ENCODE data around the gene HTRA1.

The HTRA1 gene

DNA sequence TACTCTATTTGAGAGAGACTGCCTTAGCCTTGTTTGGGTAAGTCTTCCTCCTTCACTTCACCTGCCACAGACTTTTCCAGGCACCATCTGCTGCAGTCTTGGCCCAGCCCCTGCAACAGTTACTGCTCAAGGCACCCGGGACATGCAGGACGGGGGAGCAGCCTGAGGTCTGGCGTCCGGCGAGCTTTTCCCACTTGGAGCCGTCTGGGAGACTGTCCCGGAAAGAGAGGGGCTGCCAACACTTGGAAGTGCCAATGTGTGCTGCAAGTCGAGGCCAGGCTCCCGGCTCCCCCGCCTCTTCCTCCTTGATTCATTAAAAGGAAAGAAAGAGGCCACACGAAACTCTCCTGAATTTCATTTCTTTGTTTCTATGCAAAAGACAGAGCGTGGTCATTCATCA, 13.7 kb downstream of the HTRA1 start:
- no peak for DNase-seq

DNA sequence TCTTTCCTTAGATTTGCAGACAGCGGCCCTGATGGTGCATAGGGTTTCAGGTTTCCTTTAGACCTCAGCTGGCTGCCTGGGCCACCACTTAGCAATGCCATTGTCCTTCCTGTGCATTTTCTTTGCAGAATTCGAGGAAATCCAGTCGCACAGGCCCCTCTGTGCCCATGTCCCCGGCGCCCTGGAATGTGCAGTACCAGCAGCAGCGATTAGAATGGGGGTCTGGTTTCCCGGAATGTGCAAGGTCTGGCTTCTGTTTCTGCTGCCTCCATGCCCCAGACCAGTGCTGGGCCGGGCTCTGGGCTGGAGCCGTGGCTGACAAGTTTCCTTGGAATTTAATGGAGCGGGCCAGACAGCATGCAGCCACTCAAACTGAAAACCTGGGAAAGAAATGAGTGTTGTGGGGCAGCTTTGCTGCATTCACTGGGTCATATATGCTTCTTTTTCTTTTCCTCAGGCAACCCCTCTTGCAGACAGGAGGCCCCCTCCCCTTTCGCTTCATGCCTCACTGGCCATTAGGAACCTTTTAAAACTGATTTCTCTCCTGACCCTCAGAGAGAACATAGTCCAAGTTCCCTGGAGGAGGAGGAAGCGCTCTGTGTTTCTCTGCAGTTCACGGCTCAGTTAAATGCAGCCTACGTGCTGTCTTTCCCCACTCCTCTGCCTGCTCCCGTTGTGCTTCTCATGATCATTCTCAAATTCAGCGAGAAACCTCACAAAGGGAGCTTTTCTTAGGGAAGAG, 14.4 kb downstream of the HTRA1 start:
- no peak for DNase-seq

- no peak for DNase-seq
Measured at GRCh38 chr10:122476333-122476695, 15.0 kb downstream of the HTRA1 start.

DNA sequence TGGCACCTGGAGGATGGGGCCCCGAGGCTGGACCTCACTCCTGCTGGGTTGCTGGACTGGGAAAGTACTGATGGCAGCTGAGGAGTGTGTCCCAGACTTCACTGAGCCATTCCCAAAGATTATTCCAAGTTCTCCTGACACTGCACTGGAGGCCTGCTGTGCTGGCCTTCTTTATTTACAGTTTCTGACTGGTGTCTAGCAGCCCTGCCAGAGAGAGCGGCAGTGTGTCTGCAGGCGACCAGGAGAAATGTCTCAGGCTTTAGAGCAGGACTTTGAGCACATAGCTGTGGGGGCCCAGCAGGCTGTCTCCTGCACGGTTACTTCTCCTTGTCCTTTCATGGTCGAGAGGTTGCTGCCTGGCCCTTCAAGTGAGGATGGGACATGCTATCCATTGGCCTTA, 16.1 kb downstream of the HTRA1 start:
- DNase-seq, result no peak

DNA sequence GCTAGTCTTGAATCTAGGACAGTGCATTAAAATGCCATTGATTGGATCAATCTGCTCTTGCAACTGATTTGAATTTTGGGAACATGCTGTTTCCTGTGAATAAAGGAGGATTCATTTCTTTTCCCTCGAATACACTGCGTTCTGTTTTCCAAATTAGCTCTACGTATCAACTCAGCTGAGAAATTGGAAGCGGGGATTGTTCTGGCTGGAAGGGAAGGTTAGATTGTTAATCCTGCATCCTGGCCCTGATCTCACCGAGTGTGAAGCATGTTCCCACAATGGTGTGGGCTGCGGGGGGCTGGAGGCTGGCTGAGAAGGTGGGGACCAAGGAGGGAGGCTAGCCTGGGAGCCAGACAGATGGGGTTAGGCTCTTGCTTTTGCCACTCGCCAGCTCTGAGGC, 17.6 kb downstream of the HTRA1 start:
- DNase-seq, result no peak

DNA sequence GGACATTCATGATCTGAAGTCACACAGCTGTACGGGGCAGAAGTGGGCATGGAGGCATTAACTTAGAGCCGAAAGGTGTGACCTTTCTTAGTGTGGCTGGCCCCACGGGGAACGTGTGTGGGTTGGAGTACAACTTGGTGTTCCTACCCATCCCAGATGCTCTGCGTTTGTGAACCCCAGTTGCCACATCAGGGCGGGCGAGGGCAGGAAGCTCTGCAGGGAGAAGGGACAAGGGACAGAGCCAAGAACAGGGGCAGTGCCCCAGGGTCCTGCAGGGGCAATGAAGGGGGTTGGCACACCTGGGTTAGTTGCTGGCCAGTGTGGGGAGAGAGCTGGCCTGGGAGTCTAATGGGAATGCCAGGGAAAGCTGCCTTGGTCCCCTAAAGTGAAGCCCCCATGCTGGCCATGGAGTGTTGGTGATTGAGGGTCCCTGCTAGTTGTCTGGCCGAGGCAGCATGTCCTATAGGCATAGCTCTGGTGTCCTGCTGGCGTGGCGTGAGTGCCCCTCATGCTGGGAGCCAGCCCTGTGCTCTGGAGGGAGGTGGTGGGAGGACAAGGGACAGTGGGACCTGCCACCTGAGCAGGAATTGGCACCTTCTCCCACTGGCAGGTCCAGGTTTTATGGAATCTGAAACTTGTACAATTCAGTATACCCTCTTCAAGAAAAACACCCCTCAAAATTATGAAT, 18.9 kb downstream of the HTRA1 start:
- DNase-seq, result no peak

- DNase-seq, result no peak
Measured at GRCh38 chr10:122481296-122482056, 20.1 kb downstream of the HTRA1 start.

DNA sequence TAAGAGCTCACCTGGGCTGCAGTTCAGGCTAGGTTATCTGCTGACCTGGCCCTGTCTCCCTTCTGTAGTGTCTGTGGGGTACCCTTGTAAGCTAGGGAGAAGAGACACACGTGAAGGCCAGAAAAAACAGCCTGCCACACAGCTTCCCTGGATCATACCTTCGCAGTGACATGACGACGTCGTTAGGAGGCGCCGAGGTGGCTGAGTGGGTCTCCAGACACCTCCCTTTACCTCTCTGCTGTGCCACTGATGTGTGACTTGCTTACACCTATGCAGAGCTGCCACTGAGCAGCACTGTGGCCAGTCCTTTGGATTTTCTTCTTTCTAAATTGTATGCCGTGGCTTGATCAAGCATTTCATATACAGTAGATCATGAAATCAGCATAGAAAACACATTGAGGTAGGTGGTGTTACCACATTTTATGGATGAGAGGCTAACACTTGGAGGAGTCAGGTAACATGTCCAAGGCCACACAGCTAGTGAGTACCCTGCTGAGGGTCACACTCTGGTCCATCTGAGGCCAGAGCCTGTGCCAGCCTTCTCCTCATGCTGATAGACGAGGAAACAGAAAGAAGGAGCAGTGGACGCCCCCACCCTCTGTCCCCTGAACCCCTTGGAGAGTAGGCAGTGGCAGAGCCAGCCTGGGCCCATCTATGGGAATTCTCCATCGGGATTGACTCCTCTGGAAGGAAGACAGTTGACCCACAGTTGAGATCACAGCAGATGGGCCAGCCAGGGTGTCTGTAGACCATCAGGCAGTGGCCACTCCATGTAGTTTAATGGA, 23.1 kb downstream of the HTRA1 start:
- no peak for DNase-seq

GRCh38 chr10:122485670-122486069, 24.3 kb downstream of the HTRA1 start:
- DNase-seq, result no peak

- DNase-seq, result no peak
Measured at GRCh38 chr10:122486406-122487080, 25.2 kb downstream of the HTRA1 start.

DNA sequence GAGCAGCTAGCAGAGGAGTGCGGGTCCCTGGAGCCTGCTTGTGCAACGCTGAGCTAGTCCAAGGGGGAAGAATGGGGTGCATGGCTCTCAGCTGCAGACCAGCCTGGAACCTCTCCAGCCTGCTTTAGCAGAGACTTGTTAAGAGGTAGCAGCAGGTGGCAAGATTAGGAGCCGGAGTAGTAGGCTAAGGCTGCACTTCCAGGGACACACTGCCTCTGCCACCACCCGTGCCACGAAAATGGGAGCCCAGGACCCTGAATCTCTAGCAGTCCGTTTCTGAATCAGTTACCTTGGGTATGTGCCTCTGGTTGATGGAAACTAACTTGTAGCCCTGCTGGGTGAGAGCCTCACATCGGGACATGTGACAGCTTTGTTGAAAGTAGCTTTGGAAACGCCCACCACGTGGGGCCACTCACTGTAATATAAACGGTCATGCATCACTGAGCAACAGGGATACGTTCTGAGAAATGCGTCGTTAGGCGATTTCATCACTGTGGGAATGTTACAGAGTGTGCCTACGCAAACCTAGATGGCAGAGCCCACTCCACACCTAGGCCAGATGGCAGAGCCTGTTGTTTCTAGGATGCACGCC, 25.9 kb downstream of the HTRA1 start:
- no peak for DNase-seq

DNA sequence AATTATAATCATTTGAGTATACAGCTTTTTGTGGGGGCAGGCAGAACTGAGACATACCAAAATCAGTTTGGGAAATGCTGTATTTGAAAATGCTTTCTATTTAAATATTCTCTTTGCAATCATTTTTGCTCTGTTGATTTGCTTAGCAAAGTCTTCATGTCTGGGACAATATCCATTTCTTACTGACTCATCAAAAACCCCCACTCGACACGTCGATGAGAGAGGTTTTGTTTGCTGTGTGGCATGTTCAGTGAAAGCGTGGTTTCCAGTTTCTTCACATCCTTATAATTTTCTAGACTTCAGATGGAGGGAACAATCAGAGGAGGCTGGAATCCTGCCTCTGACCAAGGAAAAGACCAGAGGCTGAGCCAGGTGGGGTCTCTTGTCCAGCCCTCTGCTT, 28.9 kb downstream of the HTRA1 start:
- DNase-seq, result no peak

DNA sequence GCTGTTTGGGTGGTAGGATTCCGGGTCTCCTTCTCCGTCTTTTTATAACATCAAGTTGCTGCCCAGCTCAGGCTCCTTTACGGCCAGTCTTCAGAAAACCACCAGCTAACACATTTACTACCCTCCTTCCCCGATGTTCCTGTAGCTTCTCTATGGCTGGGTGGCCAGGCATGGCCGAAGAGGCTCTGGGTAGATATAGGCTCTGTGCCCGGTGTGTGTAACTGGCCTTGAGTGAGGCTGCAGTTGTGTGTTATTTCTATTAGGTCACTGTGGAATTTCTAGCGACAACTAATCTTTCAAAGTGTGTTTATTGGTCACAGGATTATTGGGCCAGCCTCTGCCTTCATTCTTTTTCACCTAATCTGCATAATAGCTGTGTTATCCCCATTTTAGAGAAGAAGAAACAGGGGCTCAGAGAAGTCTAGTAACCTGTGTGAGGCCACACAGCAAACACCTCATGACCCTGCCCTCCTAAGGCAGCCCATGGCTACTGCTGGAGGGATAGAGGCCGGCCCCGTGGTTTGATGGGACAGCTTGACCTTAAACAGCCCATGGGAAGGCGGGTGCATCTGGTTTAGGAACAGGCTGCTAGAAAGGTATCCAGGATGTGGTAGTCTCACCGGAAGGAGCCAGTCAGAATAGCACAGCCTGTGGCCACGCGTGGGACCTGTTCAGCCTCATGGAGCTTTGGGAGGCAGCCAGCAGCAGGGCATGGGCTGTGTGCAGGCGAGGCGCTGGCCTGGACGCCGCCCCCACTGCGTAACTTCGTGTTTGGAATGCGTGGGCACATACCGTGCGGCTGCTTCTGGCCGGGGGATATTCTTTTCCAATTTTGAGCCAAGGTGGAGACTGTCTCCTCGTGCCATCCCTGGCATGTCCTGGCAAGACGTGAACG, 29.7 kb downstream of the HTRA1 start:
- DNase-seq, result peak; percentile 18

DNA sequence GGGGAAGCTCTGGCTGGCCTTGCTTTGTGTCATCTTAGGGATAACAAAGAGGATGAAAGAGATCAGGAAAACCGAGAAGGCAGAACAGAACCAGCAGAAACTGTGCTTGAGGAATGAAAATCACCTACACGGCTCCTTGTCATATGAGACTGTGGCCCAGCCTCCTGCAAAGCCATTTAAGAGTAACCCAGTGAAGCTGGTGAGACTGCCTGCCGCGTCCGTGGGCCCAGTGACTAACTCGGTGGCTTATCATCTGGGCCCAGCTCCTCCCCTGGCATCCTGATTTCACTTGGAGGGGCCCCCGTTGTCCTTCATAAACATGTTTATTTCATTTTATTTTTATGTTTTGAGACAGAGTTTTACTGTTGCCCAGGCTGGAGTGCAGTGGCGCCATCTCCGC, 30.7 kb downstream of the HTRA1 start:
- no peak for DNase-seq

DNA sequence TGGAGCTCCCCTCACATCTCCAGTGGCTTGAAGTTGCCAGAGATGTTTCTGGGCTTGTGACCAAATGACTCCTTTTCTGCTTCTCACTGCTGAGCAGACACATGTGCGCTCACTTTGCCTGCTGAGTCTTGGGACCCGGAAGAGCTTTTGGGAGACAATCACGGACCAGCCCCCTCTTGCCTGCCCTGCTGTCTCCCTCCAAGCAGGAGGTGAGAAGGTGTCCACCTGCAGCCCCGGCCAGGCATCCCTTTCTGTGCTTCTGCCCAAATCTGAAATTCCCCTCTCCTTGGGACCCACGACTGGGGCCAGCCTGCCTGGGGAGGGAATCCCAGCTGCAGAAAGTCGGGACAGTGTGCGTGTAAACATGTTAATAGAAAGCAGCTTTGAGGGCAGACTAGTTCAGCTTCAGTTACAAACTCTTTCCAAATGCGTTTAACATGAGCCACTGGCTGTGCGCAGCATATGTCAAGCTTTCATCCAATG, 31.7 kb downstream of the HTRA1 start:
- DNase-seq, result no peak

DNA sequence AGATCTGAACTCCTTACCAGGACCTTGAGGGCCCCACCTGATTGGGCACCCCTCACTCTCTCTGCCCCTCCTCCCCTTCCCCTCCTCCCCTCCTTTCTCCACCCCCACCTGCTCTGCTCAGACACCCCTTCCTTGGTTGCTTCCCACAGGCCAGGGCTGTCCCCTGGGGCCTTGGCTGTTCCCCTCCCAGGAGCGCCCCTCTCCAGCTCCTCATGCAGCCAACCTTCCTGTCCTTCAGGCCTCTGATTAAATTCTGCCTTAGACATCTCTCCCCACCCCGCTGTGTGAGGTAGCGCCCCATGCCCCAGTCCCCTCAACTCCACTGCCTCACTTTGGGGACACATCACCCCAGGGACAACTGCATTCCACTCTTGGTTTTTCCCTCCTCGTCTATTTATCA, 32.4 kb downstream of the HTRA1 start:
- DNase-seq, result no peak

- no peak for DNase-seq
Measured at GRCh38 chr10:122494173-122494820, 32.9 kb downstream of the HTRA1 start.

DNA sequence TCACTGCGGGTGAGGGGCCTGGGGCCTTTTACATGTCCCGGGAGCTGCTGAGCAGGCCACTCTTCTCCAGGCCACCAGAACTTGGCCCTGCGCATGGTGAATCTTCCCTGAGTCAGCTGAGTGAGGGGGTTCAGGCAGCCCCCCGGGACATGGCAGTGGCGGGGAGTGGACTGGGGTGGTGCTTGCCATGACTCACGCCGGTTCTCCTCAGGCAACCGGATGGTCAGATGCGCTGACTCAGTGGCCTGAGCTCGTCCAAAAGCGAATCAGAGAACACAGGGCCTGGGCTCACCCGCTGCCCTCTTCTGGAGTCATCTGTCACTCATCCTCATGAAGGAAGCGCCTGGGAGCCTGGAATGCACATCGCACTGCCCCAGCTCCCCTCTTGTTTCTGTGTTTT, 33.5 kb downstream of the HTRA1 start:
- no peak for DNase-seq

- DNase-seq, result no peak
Measured at GRCh38 chr10:122495406-122496340, 34.3 kb downstream of the HTRA1 start.
